GM21390 (cell line): ENCODE data around the gene EML4.
"Not testable (repeated sequence)": the region's sequence is repeated elsewhere in the genome, so short reads cannot be mapped to it uniquely, and the experiment has no call there.

Experiments
- ATAC-seq: cut with Tn5 transposase; IDR thresholded peaks from one replicate; pipeline ENCODE4 v1.9.1; 2021; ENCODE audit not compliant: unreplicated experiment

EML4 gene

DNA sequence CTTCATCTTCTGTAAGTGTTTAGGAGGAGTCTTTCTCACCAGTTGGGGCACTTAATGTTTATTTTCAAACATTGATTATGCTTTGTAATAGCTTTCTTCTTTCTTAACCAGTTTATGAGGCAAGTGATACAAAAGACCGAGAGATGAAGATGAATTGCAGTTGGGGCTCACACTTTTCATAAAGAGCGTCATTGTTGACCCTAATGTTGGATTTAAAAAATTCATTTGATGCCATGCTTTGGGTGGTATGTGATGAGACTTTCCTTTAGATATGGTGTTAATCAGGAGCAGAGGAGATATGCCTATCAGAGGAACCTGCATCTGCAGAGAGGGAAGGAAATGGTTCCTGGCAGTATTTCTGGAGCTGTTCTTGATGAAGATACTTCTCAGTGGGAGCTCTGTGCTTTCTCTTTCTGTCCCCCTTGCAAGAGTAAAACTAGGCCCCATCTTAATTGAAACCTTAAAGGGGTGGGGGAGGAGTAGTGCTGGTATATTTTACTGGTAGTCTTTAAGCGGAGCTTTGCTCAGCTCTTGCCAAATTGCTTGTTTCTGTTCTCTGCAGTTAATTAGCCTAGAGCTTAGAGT is 2.3 kb downstream of the EML4 start:
- ATAC-seq: peak; percentile 37

DNA sequence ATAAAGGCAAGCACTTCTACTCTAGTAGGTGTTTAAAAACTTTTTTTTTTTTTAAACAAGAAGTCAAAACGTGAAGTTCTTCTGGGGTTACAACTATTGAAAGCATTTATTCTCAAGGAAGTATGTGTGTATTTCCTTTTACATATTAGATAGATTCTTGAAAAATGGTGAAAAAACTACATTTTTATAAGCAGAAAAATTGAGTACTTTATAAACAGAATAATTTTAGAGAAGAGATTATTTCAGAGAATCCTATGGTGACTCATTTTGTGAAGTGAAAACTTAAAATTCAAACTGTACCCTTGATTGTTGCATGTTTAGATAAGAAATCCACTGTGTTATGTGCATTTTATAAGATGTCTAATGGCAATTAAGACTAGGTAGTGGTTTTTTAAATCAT is 2.9 kb downstream of the EML4 start:
- no peak for ATAC-seq

DNA sequence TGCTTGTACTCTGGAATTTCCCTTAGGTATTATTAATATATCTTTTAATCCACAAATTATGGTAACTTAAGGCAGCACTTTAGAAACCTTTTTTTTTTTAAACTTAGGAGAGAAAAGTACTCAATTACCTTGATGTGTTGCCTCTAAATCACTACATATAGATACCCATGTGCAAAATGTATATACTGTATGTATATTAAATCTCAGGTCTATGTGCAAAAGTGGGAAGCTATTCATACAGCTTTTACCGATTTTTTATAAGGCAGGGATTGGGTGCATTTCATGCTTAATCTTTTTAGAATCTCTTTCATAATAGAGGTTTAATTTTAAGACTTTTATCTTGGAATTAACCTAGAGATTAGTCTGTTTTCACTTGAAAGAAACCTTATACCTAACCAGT is 3.4 kb downstream of the EML4 start:
- ATAC-seq: no peak

DNA sequence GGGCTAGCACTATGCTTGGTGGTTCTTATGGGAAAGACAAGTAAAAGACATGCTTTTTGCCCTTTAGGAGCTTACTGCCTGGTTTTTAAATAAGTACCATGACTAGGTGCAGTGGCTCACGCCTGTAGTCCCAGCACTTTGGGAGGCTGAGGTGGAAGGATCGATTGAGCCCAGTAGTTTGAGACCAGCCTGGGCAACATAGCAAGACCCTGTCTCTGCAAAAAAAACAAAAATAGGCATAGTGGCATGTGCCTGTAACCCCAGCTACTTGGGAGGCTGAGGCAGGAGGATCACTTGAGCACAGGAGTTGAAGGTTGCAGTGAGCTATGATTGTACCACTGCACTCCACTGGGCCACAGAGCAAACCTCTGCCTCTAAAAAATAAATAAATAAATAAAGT is 4.3 kb downstream of the EML4 start:
- not testable (repeated sequence) for ATAC-seq

DNA sequence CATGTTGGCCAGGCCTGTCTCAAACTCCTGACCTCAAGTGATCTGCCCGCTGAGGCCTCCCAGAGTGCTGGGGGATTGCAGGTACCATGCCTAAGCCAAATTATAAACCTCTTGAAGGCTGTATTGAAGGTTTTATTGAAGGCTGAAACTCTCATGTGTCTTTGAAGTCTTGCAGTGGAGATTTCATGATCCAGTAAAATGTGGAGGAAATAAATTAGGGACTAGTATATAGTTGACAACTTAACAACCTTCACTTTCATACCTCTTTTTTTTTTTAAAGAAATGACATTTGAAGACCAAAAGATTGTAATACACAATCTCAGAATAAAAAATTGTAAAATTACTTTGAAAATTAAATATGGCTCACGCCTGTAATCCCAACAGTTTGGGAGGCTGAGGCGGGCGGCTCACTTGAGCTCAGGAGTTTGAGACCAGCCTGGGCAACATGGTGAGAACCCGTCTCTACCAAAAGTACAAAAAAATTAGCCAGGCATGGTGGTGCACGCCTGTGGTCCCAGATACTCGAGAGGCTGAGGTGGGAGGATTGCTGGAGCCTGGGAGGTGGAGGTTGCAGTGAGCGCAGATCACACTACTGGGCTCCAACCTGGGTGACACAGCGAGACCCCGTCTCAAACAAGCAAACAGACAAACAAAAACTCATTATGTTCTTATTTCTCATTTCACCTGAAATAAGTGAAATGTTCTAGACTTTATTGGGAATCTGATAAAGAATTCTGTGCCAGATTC is 8.0 kb downstream of the EML4 start:
- no peak for ATAC-seq

DNA sequence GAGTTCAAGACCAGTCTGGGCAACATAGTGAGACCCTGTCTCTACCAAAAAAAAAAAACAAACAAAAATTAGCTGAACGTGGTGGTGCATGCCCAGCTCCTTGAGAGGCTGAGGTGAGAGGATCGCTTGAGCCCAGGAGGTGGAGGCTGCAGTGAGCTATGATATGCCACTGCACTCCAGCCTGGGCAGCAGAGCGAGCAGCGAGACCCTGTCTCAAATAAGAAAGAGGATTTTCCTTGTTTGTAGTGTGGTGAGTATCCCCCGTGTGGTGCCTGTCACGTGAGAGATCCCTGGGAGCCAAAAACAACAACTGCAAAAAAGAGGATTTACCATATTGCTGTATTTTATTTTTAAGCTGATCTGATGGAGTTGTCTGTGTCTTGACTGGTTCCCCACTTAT is 9.2 kb downstream of the EML4 start:
- ATAC-seq: no peak

DNA sequence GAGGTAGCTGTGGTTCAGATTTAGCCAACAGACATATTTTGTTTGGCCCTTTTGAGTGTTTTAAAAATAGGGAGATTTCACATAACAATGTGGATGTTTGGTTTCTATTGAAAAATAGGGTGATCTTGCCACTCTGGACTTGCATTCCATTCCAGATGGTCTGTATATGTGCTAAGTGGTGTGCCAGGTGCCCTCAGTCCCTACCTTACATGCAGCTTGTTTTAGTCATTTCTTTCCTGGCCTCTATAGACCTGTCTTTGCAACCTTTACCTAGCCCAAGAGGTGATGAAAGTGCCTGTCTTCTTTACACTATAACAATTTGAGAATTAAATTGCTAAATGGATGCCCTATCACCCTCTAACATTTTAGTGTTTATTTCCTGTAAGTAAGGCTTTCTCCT is 11.1 kb downstream of the EML4 start:
- no peak for ATAC-seq

DNA sequence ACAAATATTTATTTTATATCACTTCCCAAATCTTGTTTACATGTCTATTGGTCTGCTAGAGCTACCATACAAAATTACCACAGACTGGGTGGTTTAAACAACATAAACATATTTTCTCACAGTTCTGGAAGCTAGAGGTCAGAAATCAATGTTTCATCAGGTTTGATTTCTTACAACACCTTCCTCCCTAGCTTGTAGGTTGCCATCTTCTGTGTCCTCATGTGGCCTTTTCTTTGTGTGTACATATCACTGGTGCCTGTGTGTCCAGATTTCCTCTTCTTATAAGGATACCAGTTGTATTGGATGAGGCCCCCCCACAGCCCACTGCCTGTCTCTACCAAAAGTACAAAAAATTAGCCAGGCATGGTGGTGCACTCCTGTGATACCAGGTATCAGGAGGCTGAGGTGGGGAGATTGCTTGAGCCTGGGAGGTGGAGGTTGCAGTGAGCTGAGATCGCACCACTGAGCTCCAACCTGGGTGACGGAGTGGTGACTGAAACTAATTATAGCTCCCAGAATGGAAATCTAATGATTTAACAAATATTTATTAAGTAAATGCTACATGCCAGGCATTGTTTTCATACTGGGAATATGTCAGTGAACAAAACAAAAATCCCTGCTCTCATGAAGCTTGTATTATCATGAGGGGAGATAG is 13.6 kb downstream of the EML4 start:
- ATAC-seq: no peak

DNA sequence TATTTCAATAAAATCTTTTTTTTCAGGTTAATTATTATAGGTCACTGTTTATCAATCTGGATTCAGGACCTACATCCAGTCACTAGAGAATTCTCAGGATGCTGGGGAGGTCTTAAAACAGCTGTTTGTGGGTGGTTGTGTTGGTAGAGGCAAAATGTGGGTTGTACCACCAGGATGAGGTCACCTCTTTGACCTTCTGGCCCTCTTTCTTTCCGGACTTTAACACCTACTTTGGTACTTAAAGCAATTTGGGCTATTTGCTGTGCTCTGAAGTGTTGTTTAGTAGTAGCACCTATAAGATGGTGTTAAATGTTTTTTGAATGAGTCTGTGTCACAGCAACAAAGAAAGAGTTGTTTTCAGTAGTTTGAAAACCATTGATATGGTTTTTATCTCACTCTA is 14.6 kb downstream of the EML4 start:
- no peak for ATAC-seq

DNA sequence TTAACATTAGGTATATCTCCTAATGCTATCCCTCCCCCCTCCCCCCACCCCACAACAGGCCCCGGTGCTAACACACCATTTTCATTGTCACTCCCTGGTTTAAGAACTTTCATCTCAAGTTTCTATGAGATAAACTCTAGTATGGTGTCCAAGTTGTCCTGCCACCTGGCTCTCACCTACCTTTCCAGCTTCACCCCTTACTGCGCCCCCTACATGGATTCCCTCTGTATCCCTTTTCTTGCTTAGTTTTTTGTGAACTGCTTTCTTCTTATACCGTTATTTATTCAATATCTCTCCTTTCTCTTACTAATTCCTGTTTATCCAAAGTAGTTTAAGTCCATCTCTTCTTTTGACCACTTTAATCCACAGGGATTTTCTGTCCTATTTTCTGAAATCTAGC is 15.2 kb downstream of the EML4 start:
- ATAC-seq: no peak

DNA sequence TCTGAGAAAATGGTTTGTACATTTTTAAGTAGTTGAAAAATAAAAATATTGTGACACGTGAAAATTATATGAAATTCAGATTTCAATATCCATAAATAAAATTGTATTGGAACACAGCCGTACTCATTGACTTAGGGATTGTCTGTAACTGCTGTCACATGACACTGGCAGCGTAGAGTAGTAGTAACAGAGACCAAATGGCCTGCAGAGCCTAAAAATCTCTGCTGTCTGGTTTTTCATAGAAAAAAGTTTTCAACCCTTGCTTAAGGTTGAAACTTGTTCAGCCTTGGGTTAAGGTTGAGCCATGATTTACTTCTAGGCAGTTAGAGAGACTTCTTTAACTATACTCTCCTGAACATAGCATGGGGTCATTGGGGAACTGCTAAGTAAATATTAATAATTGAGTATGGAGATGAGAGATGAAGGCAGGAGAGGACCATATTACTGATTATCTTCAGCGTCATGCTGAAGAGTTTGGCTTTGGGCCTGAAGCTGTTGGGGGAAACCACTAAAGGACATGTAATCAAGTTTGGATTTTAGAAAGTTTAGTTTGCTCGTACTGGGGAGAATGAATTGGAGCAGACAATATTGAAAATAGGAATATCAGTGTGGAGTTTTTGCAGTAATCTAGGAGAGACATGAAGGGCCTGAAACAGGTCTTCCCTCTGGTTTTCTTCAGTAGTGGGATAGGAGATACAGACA is 16.2 kb downstream of the EML4 start:
- no peak for ATAC-seq

DNA sequence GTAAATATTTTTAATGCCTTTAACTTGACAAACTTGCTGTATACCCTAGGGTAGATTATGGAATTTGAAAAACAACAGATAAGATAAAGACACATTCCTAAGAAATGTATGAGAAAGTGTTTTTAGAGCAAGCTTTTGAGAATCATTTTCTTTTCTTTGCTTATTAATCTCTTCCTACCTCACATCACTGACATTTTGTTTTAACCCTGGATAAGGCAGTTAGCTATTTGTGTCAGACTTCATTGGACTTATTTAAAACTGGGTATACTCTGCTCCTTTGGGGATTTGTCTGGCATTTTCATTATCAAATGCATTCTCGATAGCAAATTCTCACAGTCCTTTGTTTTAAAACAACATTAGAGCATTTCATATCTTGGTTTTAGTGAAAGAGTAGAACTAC is 17.2 kb downstream of the EML4 start:
- no peak for ATAC-seq

DNA sequence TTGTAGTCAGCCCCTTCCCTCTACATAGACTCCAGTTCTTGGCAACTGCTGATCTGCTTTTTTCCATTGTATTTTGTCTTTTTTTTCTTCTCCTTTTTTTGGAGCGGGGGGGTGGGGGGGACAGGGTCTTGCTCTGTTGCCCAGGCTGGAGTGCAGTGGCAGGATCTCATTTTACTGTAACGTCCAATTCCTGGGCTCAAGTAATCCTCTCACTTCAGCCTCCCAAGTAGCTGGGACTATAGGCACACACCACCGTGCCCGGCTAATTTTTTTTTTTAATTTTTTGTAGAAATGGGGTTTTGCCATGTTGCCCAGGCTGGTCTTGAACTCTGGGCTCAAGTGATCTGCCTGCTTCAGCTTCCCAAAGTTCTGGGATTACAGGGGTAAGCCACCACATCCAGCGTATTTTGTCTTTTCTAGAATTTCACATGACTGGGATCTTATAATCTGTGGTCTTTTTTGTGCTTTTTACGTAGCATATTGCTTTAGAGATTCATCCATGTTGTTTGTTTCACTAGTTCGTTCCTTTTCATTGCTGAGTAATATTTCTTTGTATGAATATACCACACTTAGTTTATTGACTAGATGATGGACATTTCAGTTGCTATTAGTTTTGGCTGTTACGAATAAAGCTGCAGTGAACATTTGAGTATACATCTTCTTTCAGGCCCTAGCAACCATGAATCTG is 17.9 kb downstream of the EML4 start:
- no peak for ATAC-seq

DNA sequence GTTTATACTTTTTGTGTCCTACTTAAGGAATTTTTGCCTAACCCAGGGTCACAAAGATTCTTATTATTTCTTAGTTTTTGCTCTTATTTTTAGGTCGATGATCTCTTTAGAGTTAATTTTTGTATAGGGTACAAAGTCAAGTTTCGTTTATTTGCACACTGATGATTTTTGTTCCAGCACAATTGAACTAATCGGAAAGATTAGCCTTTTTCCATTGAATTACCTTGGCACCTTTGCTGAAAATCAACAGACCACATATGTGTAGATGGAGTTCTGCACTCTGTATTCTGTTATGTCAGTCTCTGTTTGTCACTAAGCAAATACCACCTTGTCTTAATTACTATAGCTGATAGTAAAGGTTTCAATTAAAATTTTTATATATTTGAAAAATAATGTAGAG is 18.7 kb downstream of the EML4 start:
- no peak for ATAC-seq

DNA sequence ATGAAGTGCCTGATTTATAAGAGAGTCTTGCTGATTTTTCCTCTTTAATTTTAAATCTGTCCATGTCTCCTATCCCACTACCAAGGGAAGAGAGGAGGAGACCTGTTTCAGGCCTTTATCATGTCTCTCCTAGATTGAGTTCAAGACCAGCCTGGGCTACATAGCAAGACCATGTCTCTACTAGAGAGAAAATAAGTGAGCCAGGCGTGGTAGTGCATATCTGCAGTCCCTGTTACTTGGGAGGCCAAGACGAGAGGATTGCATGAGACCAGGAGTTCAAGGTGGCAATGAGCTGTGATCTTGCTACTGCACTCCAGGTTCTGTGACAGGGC is 20.0 kb downstream of the EML4 start:
- ATAC-seq: no peak

DNA sequence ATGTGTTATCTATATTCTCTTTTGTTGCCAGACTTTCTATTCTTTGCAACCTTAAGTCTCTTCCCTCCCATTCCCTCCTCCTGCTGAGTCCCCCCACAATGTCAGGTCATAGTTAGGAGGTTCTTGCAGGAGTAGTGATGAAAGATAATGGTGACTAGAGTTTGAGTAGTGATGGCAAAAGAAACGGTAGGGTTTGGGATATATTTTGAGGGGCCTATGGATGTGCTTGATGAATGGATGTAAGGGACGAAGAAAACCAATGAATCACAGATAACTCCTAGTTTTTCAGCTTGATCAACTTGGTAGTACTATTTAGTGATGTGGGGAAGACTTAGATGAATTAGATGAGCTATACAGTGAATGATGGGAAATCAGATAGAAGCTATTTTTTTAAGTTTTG is 21.0 kb downstream of the EML4 start:
- ATAC-seq: no peak

DNA sequence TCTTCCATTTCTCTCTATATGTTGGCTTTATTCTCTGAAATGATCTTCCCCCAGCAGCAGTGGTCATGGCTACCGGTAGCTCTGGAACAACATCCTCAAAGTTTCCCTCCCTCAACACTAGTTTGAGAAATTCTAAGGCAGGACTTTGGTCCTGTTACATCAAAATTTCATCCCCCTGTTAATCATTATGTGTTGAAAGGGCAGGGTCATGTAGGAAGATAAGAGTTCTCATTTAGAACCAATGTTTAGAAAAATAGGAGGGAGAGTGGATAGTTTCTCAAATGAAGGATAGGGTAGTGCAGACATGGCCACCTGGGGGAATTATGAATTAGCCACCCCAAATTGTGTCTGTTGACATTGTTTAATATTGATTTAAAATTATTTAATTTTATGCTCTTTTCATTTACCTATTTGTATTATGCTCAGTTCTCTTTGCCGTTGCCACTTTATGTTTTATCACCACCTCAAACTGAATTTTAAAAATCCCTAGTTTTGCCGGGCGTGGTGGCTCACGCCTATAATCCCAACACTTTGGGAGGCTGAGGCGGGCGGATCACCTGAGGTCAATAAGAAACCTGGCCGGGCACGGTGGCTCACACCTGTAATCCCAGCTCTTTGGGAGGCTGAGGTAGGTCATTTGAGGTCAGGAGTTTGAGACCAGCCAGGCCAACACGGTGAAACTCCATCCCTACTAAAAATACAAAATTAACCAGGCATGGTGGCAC is 22.3 kb downstream of the EML4 start:
- ATAC-seq: no peak

DNA sequence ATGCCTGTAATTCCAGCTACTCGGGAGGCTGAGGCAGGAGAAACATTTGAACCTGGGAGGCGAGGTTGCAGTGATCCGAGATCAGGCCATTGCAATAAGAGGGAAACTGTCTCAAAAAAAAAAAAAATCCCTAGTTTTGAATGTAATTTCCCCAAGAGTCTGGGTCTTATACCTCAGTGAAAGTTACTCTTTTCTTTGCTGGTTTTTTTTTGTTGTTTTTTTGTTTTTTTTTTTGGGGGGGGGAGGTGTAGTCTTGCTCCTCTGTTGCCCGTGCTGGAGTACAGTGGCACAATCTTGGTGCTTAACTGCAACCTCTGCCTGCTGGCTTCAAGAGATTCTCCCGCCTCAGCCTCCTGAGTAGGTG is 22.8 kb downstream of the EML4 start:
- ATAC-seq: no peak

DNA sequence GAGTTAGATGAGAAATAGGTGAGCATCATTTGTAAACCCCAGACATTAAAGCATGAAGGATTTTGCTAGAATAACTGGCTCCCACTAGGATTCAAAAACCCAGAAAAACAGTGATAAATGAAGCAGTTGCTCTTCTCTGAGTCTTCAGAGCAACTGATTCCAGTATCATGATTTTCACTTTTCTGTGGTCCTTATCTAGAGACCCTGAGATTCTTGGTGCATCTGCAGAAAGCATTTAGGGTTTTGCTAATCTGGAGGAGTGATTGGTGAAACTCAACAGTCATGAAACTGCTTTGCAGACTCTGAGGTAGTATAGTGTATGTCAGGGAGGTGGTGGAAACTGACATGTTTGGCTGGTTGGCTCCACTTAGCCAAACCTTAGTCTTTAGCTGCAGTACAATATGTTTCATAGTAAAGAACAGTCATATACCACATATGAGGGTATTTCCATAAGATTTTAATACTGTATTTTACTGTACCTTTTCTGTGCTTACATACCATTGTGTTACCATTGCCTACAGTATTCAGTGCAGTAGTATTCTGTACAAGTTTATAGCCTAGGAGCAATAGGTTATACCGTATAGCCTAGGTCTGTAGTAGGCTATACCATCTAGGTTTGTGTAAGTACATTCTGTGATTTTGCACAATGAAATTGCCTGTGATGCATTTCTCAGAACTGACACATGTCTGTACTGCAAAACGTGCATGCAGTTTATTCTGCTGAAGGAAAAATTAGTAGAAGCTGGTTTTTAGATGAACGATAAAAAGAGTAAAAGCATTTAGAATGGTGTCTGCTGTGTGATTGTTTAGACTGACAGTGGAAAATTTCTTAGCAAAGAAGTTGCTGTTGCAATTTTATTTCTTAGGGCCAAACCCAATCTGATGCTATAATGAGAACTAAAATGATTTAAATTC is 23.8 kb downstream of the EML4 start:
- ATAC-seq: peak; percentile 82

DNA sequence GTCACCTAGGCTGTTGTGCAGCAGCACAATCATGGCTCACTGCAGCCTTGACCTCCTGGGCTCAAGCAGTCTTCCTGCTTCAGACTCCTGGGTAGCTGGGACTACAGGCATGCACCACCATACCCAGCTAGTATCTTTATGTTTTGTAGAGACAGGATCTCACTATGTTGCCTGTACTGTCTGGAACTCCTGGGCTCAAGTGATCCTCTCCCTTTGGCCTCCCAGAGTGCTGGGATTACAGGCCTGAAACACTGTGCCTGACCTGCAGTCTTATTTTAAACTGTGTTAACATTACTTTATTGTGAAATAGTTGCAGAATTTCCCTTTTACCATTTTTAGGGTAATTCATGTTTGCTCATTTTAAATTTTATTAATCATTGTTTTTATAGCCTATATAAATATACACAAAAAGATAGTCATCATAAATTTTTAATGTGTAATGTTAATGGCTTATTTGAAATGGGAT is 24.6 kb downstream of the EML4 start:
- no peak for ATAC-seq
